A549 (cell line): ENCODE data around the gene LHB.

ENCODE experiments used
- CBX8 ChIP-seq: fragments of 200-600 bp; sonication (generic); IDR thresholded peaks from 2 replicates; pipeline ENCODE4 v1.6.1; 2016
- CTCF ChIP-seq: fragments of >200 bp; sonication (Bioruptor Twin); formaldehyde crosslinking; IDR thresholded peaks from 3 replicates; pipeline ENCODE4 v1.5.1; 2016
- EP300 ChIP-seq, 2 experiments: fragments of >200 bp; sonication (Bioruptor Twin); formaldehyde crosslinking; IDR thresholded peaks; 2 replicates in 1 of 2; 3 replicates in 1 of 2; pipeline ENCODE4 v1.6.1; 2016 to 2017
- FOSB ChIP-seq: fragments of 250-450 bp; sonication (Bioruptor Pico); IDR thresholded peaks from 2 replicates; pipeline ENCODE4 v1.5.0; 2020; ENCODE audit warnings: mild to moderate bottlenecking, moderate library complexity
- FOSL2 ChIP-seq, 2 experiments: fragments of 450-650 bp in 1 of 2; fragments of >200 bp in 1 of 2; sonication (Bioruptor Twin) in 1 of 2; formaldehyde crosslinking; IDR thresholded peaks; 2 replicates each; pipeline versions ENCODE4 v1.5.0 to v1.6.1; 2016 to 2020; ENCODE audit warnings: mild to moderate bottlenecking in 1 of 2, moderate library complexity in 1 of 2
- KDM5A ChIP-seq: fragments of 200-600 bp; sonication (generic); IDR thresholded peaks from 2 replicates; pipeline ENCODE4 v1.6.1; 2016; ENCODE audit warnings: antibody characterized with exemption, mild to moderate bottlenecking
- PHF8 ChIP-seq: fragments of 200-600 bp; sonication (generic); IDR thresholded peaks from 2 replicates; pipeline ENCODE4 v1.6.1; 2016; ENCODE audit warnings: low read depth, mild to moderate bottlenecking, antibody characterized with exemption, moderate library complexity, borderline replicate concordance
- POLR2A ChIP-seq: IDR thresholded peaks from 2 replicates; pipeline ENCODE4 v1.6.1; 2012; ENCODE audit warnings: mild to moderate bottlenecking, low read length
- RAD21 ChIP-seq, 2 experiments: fragments of >200 bp in 1 of 2; sonication (Bioruptor Twin) in 1 of 2; formaldehyde crosslinking in 1 of 2; IDR thresholded peaks in 1 of 2; conservative IDR thresholded peaks in 1 of 2; 2 replicates in 1 of 2; 3 replicates in 1 of 2; pipeline ENCODE4 v1.6.1; 2012 to 2018; ENCODE audit warnings: inconsistent platforms in 1 of 2
- RNF2 ChIP-seq: fragments of 200-600 bp; sonication (generic); IDR thresholded peaks from 2 replicates; pipeline ENCODE4 v1.6.1; 2016; ENCODE audit warnings: low read depth, mild to moderate bottlenecking, antibody characterized with exemption, moderate library complexity, borderline replicate concordance

GRCh38 chr19:48986211-48986610 lies 30.7 kb downstream of the LHB start:
- TF ChIP-seq RNF2 = no peak
- TF ChIP-seq CTCF = no peak
- TF ChIP-seq RAD21 (conservative IDR thresholded peaks at IDR 0.05 in 1 of 2, IDR thresholded peaks at IDR 0.05 in 1 of 2) = no peak
- no peak for TF ChIP-seq PHF8
- no peak for TF ChIP-seq FOSL2 (IDR thresholded peaks at IDR 0.05)
- no peak for TF ChIP-seq FOSL2 (CRISPR knock-in tag; IDR thresholded peaks at IDR 0.05)
- TF ChIP-seq POLR2A = no peak
- no peak for TF ChIP-seq KDM5A
- TF ChIP-seq EP300 (IDR thresholded peaks at IDR 0.05) = no peak
- no peak for TF ChIP-seq CBX8
- TF ChIP-seq FOSB (CRISPR knock-in tag) = no peak
